Uterus (tissue), 4 donors: ENCODE results near the gene SMAD6. TPM values are rescaled to one million over a fixed set of nuclear protein-coding genes. Genes with fewer than 3 reads are reported as not detected.

Experiments used
- DNase-seq, 2 donors: peaks; one replicate each; pipeline ENCODE4 v3.0.0-alpha.2; 2019 to 2020
- H3K27ac ChIP-seq, 2 donors: fragments of 200-600 bp; sonication (generic); 1 replicate in 1 of 2; 2 replicates in 1 of 2; pipeline ENCODE4 v1.5.1; 2016 to 2018
- H3K27me3 ChIP-seq, 2 donors: fragments of 200-600 bp; sonication (generic); one replicate each; pipeline ENCODE4 v1.5.1; 2018 to 2019; ENCODE audit warnings: control low read depth in 1 of 2
- H3K36me3 ChIP-seq, 2 donors: fragments of 200-600 bp; sonication (generic); one replicate each; pipeline ENCODE4 v1.5.1; 2019; ENCODE audit warnings: control low read depth in 1 of 2
- H3K4me1 ChIP-seq, 2 donors: fragments of 200-600 bp; sonication (generic); one replicate each; pipeline ENCODE4 v1.5.1; 2018 to 2019; ENCODE audit warnings: control low read depth in 1 of 2
- H3K4me3 ChIP-seq, 2 donors: fragments of 200-600 bp; sonication (generic); 1 replicate in 1 of 2; 2 replicates in 1 of 2; pipeline ENCODE4 v1.5.1; 2018 to 2019; ENCODE audit warnings: mild to moderate bottlenecking in 1 of 2
- H3K9me3 ChIP-seq, 2 donors: fragments of 200-600 bp; sonication (generic); one replicate each; pipeline ENCODE4 v1.5.1; 2019; ENCODE audit warnings: control low read depth in 1 of 2
- POLR2A ChIP-seq, 2 donors: fragments of 450-650 bp; IDR thresholded peaks; one replicate each; pipeline ENCODE4 v1.6.1; 2016; ENCODE audit warnings: antibody characterized with exemption in 2 of 2, mild to moderate bottlenecking in 1 of 2, moderate library complexity in 1 of 2
- intact Hi-C: fragments of 100-400 bp; cut with DNase I; formaldehyde crosslinking; loops from one replicate; pipeline ENCODE4 v1.15.1; 2023; ENCODE audit warnings: low total_unique reads
- total RNA-seq, 4 donors: library from RNA; depleted of rRNA in 3 of 4; stranded (reverse); fragments of >200 nt in 3 of 4; gene quantifications; one replicate each; pipeline versions ENCODE4 v1.1.0 to v1.2.4, GENCODE V29; 2014 to 2023
- TF ChIP-seq, protein P1 (sequence below), 4 experiments: fragments of 200-600 bp in 2 of 4; fragments of 450-650 bp in 2 of 4; sonication (generic) in 2 of 4; IDR thresholded peaks; one replicate each; pipeline ENCODE4 v1.5.1; 2016 to 2019; ENCODE audit warnings: antibody characterized with exemption in 4 of 4, mild to moderate bottlenecking in 2 of 4, moderate library complexity in 1 of 4
- donor health status: DM: yes; HTN: yes; CAD: no.

Gene SMAD6
- total RNA-seq, 4 donors from 2014 or later: 9.4 to 30.1 (median 19.1) TPM

DNA sequence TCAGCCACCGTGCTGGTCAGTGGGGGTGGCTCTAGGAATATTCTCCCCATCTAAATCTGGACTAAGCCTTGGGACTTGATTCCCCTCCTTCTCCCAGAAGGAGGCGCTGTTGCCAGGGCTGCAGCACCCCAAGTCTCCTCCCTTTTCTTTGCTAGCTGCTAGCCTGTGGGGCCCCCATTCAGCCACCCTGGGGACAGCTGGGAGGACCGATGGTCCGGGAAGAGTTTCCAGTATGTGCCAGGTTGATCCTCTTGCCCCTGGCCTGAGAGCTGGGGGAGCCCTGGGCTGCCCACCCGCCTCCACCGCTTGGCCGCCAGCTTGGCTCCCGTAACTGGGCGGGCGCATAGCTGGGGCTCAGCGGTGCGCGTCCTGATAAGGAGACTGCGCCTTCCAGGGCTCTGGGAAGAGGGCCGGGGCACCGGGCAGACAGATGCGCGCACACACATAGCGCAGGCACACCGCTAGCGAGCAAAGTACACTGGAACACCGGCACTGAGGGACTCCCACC is 4.2 kb downstream of the SMAD6 start:
- no peaks in the 10 kb centered on the region for H3K9me3 ChIP-seq
- peak overlapping the region; percentile 58 to 69 for H3K27ac ChIP-seq
- peak overlapping the region in 1 of 2 donors; percentile 4 for H3K4me3 ChIP-seq
- peaks cover 0 to 11% of the 10 kb centered on the region in 2 donors for H3K4me1 ChIP-seq
- DNase-seq: no peak
- no peaks in the 10 kb centered on the region for H3K36me3 ChIP-seq
- no peaks in the 10 kb centered on the region for H3K27me3 ChIP-seq
- intact Hi-C loops: loop anchor here (5.0 to 10.0 kb wide), 2 partner anchors 66 to 81 kb away; no protein-coding TSS in a partner anchor
- TF ChIP-seq, protein P1, sequence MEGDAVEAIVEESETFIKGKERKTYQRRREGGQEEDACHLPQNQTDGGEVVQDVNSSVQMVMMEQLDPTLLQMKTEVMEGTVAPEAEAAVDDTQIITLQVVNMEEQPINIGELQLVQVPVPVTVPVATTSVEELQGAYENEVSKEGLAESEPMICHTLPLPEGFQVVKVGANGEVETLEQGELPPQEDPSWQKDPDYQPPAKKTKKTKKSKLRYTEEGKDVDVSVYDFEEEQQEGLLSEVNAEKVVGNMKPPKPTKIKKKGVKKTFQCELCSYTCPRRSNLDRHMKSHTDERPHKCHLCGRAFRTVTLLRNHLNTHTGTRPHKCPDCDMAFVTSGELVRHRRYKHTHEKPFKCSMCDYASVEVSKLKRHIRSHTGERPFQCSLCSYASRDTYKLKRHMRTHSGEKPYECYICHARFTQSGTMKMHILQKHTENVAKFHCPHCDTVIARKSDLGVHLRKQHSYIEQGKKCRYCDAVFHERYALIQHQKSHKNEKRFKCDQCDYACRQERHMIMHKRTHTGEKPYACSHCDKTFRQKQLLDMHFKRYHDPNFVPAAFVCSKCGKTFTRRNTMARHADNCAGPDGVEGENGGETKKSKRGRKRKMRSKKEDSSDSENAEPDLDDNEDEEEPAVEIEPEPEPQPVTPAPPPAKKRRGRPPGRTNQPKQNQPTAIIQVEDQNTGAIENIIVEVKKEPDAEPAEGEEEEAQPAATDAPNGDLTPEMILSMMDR (IDR thresholded peaks at IDR 0.05): no peak
- no peak for TF ChIP-seq POLR2A (IDR thresholded peaks at IDR 0.05)

GRCh38 chr15:66706840-66707239 is 4.8 kb downstream of the SMAD6 start:
- Histone ChIP-seq H3K27me3 (no peaks in the 10 kb centered on the region), H3K27ac (peak overlapping the region; percentile 58 to 69), H3K4me1 (peaks cover 0 to 11% of the 10 kb centered on the region in 2 donors), H3K4me3 (peak overlapping the region in 1 of 2 donors; percentile 4), H3K36me3 (no peaks in the 10 kb centered on the region), H3K9me3 (no peaks in the 10 kb centered on the region)
- TF ChIP-seq POLR2A (IDR thresholded peaks at IDR 0.05): no peak
- TF ChIP-seq, protein P1 (IDR thresholded peaks at IDR 0.05): no peak
- intact Hi-C loops: loop anchor here (5.0 to 10.0 kb wide), 2 partner anchors 65 to 82 kb away; no protein-coding TSS in a partner anchor
- no peak for DNase-seq

- no peaks in the 10 kb centered on the region for H3K27me3 ChIP-seq
- H3K9me3 ChIP-seq: no peaks in the 10 kb centered on the region
- peak; percentile 61 for DNase-seq
- no peak overlapping the region for H3K4me3 ChIP-seq
- H3K36me3 ChIP-seq: no peaks in the 10 kb centered on the region
- intact Hi-C loops: loop anchor here (5.0 to 10.0 kb wide), 2 partner anchors 65 to 83 kb away; no protein-coding TSS in a partner anchor
- peaks cover 0 to 11% of the 10 kb centered on the region in 2 donors for H3K4me1 ChIP-seq
- TF ChIP-seq POLR2A (IDR thresholded peaks at IDR 0.05): no peak
- TF ChIP-seq, protein P1 (IDR thresholded peaks at IDR 0.05): peak in 3 of 4 experiments; percentile 17 to 34 (median 28)
- peak overlapping the region; percentile 58 to 69 for H3K27ac ChIP-seq
These were observed 5.5 kb downstream of the SMAD6 start for GRCh38 chr15:66707310-66708082.

- H3K27ac ChIP-seq: peak overlapping the region; percentile 58 to 69
- intact Hi-C loops: loop anchor here (5.0 to 10.0 kb wide), 2 partner anchors 64 to 84 kb away; no protein-coding TSS in a partner anchor
These were observed 6.4 kb downstream of the SMAD6 start for GRCh38 chr15:66708389-66708788.

More at GRCh38 chr15:66708389-66708788, 6.4 kb downstream of the SMAD6 start:
- DNase-seq: no peak
- peaks cover 0 to 11% of the 10 kb centered on the region in 2 donors for H3K4me1 ChIP-seq
- no peak for TF ChIP-seq POLR2A (IDR thresholded peaks at IDR 0.05)
- TF ChIP-seq, protein P1 (IDR thresholded peaks at IDR 0.05): no peak
- no peaks in the 10 kb centered on the region for H3K9me3 ChIP-seq
- no peaks in the 10 kb centered on the region for H3K36me3 ChIP-seq
- no peaks in the 10 kb centered on the region for H3K27me3 ChIP-seq
- no peak overlapping the region for H3K4me3 ChIP-seq
